ENCODE data around the gene FRS2. TPM values are rescaled to one million over a fixed set of nuclear protein-coding genes. Genes with fewer than 3 reads are reported as not detected.

The FRS2 gene
- total RNA-seq, 2 experiments from 2014 or later: 7.9 TPM

DNA sequence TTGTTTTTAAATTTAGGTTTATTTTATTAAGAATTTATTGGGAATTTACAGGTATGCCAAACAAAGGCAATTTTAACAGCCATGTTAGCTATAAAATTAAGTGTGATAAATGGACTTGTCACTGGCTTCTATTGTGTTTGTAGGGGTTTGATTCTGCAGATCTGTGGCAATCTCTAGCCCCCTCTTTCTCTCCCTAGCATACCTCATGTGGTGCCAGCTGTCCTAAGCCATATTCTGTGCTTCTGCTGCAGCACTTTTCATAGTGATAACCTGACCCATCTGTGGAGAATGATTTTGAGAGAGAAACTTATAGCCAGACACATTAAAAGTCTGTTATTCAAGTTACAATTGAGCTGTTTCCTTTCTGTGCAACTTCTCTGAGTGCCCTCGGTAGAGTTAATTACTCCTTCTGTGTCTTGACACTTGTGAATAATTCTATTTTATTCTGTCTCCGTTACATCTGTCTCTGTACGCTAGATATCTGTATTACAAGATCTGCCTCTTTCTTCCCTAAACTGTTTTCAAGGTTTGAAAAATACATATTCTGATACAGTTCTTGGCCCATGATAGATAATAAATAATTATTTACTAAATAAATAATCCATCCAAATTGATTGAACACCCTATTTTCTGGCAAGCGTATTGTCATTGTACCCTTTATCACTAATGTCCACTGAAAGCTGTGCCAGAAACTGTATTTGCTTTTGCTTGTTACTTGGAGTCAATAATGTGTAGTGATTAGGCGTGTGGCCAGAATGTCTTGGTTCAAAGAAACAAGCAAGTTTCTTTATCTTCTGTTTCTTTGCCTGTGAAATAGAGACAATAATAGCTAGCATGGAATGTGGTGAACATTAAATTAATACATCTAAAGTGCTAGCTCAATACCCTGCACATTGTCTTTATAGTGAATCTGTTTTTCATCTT lies 40.0 kb downstream of the FRS2 start:
- Mint-ChIP-seq H3K27me3 (ENCODE audit: low read depth) (no peaks in the 10 kb centered on the region), H3K4me3 (no peak overlapping the region), H3K9me3 (no peaks in the 10 kb centered on the region), H3K27ac (no peak overlapping the region), H3K4me1 (ENCODE audit: low read depth) (peaks cover 60% of the 10 kb centered on the region), H3K36me3 (ENCODE audit: low read depth) (peaks cover 1% of the 10 kb centered on the region)
- intact Hi-C loops (cut with micrococcal nuclease): no loop called here
- CTCF ChIA-PET: interaction anchor here (0.5 kb wide), 1 partner anchor 220 kb away, joined by 3 read pairs; no protein-coding TSS in a partner anchor
- DNase-seq: no peak

DNA sequence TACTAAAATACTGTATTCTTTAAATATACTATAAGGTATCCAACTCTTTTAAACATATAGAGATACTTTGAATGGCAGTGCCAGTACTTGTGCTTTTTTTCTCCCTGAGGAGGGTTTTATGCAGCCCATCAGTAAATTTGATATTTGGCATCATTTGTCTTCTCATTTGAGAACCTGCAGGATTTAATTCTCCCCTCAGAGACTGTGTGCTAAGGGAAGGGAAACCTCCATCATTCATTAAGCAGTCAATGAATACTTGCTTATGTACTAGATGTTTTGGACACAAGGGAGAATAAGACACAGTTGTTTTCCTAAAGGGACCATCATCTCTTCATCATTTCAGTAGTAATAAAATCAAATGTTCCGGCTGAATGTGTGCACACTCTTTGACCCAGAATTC lies 40.8 kb downstream of the FRS2 start:
- Mint-ChIP-seq H3K27ac (no peak overlapping the region), H3K9me3 (no peaks in the 10 kb centered on the region), H3K4me3 (no peak overlapping the region), H3K27me3 (ENCODE audit: low read depth) (no peaks in the 10 kb centered on the region), H3K4me1 (ENCODE audit: low read depth) (peaks cover 64% of the 10 kb centered on the region), H3K36me3 (ENCODE audit: low read depth) (peaks cover 1% of the 10 kb centered on the region)
- CTCF ChIA-PET: no interaction called here
- intact Hi-C loops (cut with micrococcal nuclease): no loop called here
- no peak for DNase-seq

DNA sequence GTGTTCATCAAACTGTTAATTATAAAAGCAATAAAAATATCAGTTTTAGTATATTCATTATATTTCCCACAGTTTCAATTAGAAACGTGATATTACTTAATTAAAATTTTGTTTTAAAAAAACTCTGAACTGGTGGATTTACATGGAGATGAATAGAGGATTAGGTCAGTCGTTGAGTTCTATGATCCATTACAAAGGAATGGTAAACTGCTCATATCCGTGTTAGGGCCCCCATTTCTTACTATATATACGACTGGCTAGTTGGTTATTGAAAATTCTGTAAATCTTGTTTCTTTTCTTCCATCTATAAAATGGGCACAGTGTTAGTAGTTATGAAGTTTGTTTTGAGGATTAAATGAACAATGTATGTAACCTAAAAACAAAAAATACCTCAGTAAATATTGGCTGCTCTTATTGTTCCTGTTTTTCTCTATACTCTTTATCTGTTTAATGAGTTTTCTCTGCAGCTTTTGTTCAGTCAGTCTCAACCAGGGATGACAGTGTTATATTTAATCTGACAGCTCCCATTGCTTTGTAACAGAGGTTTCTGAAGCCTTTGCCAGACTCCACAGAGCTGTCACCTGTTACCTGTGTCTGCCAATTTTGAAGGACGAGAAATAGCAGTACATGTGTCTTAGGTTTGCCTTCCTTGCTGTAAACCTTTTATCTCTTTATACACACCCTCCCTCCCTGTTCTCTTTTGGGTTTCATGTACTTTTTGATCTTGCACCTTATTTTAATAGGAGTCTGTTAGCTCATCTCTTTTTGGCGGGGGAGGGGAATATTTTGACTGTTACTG lies 41.5 kb downstream of the FRS2 start:
- no peaks in the 10 kb centered on the region for H3K27me3 Mint-ChIP-seq (ENCODE audit: low read depth)
- peaks cover 2% of the 10 kb centered on the region for H3K36me3 Mint-ChIP-seq (ENCODE audit: low read depth)
- H3K4me1 Mint-ChIP-seq (ENCODE audit: low read depth): peaks cover 62% of the 10 kb centered on the region
- intact Hi-C loops (cut with micrococcal nuclease): no loop called here
- no peak overlapping the region for H3K4me3 Mint-ChIP-seq
- H3K27ac Mint-ChIP-seq: no peak overlapping the region
- DNase-seq: no peak
- no peaks in the 10 kb centered on the region for H3K9me3 Mint-ChIP-seq
- CTCF ChIA-PET: interaction anchor here (0.7 kb wide), 1 partner anchor 14 kb away, joined by 3 read pairs; no protein-coding TSS in a partner anchor

DNA sequence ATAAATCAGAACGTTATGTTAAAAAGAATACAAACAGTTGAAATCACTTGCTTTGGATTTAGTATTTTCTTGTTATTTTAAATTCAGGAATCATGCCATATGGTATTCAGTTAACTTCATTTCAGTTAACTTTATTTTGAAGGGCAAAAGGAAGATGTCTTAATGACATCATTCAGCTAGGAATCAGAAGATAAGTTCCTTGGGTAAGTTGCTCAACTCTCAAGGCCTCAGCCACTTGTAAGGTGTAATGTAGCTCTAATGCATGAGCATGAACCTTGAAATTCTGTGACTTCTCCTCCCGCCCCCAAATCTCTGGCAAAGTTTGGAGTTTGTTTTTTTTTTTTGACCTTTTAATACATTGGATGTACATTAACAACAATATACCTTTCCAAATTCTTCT lies 42.6 kb downstream of the FRS2 start:
- Mint-ChIP-seq H3K4me1 (ENCODE audit: low read depth) (peaks cover 62% of the 10 kb centered on the region), H3K4me3 (no peak overlapping the region), H3K9me3 (no peaks in the 10 kb centered on the region), H3K36me3 (ENCODE audit: low read depth) (peaks cover 2% of the 10 kb centered on the region), H3K27ac (no peak overlapping the region), H3K27me3 (ENCODE audit: low read depth) (no peaks in the 10 kb centered on the region)
- no peak for DNase-seq
- intact Hi-C loops (cut with micrococcal nuclease): no loop called here
- CTCF ChIA-PET: interaction anchor here (0.5 to 2.4 kb wide), 3 partner anchors 33 to 286 kb away, joined by 3 to 9 read pairs (median 5); no protein-coding TSS in a partner anchor

DNA sequence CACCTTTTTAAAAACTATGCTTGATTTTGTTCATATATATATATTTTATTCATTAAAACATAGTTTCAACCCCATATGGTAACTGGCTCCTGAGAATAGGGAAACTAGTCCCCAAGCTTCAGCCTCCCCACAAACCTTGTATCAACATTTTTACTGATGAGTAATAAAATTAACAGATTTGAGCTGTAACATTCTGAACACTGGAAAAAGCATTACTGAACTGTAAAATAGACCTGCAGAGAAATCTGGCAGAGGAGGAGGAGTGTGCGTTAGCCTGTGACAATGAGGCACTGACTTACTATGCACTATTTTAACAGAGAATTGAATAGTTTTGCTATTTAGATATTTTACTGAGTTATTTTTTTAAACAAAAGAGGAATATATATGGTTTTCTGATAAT lies 43.1 kb downstream of the FRS2 start:
- CTCF ChIA-PET: interaction anchor here (0.9 to 2.4 kb wide), 3 partner anchors 17 to 58 kb away, joined by 3 to 9 read pairs (median 5); no protein-coding TSS in a partner anchor
- Mint-ChIP-seq H3K36me3 (ENCODE audit: low read depth) (peaks cover 1% of the 10 kb centered on the region), H3K4me3 (no peak overlapping the region), H3K27me3 (ENCODE audit: low read depth) (no peaks in the 10 kb centered on the region), H3K27ac (no peak overlapping the region), H3K4me1 (ENCODE audit: low read depth) (peaks cover 60% of the 10 kb centered on the region), H3K9me3 (no peaks in the 10 kb centered on the region)
- DNase-seq: no peak
- intact Hi-C loops (cut with micrococcal nuclease): no loop called here

DNA sequence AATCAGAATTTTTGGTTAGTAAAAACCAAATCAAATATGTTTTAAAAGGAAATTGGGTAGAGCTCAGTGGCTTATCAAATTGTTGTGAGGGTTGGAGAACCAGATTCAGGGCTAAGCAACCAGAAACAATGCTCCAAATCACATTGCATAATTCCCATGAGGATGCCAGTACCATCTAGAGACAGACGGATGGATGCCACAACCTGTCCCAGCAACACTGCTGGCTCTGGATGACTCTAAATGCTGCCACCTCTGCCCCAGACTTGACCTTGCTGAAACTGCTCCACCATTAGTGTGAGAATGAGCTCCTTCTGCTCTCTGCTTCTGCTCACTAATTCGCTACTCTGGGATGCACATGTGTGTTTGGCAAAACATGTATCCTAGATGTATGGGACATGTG lies 43.9 kb downstream of the FRS2 start:
- intact Hi-C loops (cut with micrococcal nuclease): no loop called here
- Mint-ChIP-seq H3K36me3 (ENCODE audit: low read depth) (peaks cover 1% of the 10 kb centered on the region), H3K9me3 (no peaks in the 10 kb centered on the region), H3K4me1 (ENCODE audit: low read depth) (peaks cover 55% of the 10 kb centered on the region), H3K27me3 (ENCODE audit: low read depth) (no peaks in the 10 kb centered on the region), H3K4me3 (no peak overlapping the region), H3K27ac (no peak overlapping the region)
- CTCF ChIA-PET: interaction anchor here (0.9 to 2.4 kb wide), 3 partner anchors 18 to 57 kb away, joined by 3 to 9 read pairs (median 5); no protein-coding TSS in a partner anchor
- DNase-seq: no peak

DNA sequence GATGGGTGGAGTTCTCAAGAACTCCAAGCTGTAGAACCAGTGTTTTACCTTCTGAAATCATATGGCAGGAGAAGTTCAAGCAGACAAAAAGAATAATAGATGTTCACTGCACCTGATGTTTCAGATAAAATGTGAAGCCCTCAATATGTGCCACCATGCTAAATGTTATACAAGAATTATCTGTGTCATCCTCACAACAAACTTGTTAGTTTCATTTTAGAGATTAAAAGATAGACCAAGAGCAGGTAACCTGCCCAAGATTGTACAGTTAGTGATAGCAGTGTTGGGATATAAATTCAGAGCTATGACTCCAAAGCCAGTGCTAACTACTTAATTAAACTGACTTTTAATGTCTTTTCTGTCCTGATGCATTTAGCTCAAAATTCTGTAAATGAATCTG lies 44.7 kb downstream of the FRS2 start:
- DNase-seq: no peak
- Mint-ChIP-seq H3K27ac (no peak overlapping the region), H3K4me3 (no peak overlapping the region), H3K4me1 (ENCODE audit: low read depth) (peaks cover 53% of the 10 kb centered on the region), H3K36me3 (ENCODE audit: low read depth) (peaks cover 7% of the 10 kb centered on the region), H3K9me3 (no peaks in the 10 kb centered on the region), H3K27me3 (ENCODE audit: low read depth) (no peaks in the 10 kb centered on the region)
- intact Hi-C loops (cut with micrococcal nuclease): no loop called here
- CTCF ChIA-PET: interaction anchor here (0.6 to 2.4 kb wide), 2 partner anchors 56 to 194 kb away, joined by 3 to 9 read pairs; no protein-coding TSS in a partner anchor

DNA sequence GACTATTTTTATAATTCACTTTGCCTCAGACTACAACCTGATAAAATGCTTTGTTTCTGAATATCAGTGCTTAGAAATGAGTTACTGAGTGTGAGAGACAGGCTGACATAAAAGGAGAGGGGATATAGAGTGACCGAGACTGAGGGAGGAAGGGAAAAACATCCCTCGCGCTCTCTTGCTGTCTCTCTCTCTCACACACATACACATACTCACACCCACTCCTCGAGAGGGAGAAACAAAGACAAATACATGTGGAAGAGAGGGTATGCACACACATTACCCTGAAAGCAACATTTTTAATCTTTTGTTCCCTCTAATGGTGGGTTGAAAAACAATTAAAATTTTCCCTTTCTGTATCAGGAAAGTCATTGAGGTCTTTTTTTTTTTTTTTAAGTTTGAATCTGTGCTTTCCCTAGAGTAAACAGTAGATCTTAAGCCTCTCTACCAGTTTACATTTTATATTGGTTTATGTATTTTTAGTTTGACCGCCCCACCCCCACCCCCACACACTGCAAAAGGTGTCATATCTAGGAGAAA lies 45.3 kb downstream of the FRS2 start:
- peaks cover 49% of the 10 kb centered on the region for H3K4me1 Mint-ChIP-seq (ENCODE audit: low read depth)
- no peak for DNase-seq
- peaks cover 7% of the 10 kb centered on the region for H3K36me3 Mint-ChIP-seq (ENCODE audit: low read depth)
- intact Hi-C loops (cut with micrococcal nuclease): no loop called here
- H3K9me3 Mint-ChIP-seq: peaks cover 1% of the 10 kb centered on the region
- no peak overlapping the region for H3K27ac Mint-ChIP-seq
- H3K27me3 Mint-ChIP-seq (ENCODE audit: low read depth): no peaks in the 10 kb centered on the region
- H3K4me3 Mint-ChIP-seq: no peak overlapping the region
- CTCF ChIA-PET: interaction anchor here (0.6 kb wide), 1 partner anchor 195 kb away, joined by 3 read pairs; no protein-coding TSS in a partner anchor

DNA sequence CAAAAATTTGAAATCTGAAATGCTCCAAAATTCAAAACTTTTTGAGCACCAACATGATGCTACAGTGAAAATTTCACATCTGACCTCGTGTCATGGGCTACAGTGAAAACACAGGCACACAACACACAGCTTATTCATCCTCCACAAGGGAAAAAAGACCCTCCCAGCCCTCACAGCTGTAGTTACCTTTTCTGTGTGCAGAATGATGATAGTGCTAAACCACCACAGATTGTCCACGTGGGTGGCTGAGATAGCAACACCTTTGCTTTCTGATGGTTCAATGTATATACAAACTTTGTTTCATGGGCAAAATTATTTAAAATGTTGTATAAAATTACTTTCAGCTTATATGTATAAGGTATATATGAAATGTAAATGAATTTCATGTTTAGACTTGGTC lies 46.8 kb downstream of the FRS2 start:
- Mint-ChIP-seq H3K4me3 (no peak overlapping the region), H3K27ac (no peak overlapping the region), H3K9me3 (peaks cover 11% of the 10 kb centered on the region), H3K27me3 (ENCODE audit: low read depth) (no peaks in the 10 kb centered on the region), H3K36me3 (ENCODE audit: low read depth) (peaks cover 11% of the 10 kb centered on the region), H3K4me1 (ENCODE audit: low read depth) (peaks cover 40% of the 10 kb centered on the region)
- intact Hi-C loops (cut with micrococcal nuclease): no loop called here
- DNase-seq: no peak
- CTCF ChIA-PET: no interaction called here

DNA sequence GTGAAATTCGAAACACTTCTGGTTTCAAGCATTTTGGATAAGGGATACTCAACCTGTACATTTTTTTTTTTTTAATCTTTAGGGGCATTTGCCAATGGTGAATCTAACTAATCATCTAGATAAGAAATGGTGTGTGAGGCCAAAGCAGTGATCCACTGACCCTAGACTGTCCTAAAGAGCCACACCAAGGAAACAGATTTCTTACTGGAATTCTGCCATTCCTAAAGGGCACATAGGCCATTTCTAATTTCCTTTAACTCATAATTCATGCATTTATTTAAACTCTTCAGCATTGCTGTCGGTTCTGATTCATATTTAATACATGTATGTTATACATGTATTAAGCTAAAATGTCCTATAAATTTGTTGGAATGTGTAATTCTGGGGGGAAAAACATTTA lies 47.2 kb downstream of the FRS2 start:
- Mint-ChIP-seq H3K36me3 (ENCODE audit: low read depth) (peaks cover 16% of the 10 kb centered on the region), H3K4me1 (ENCODE audit: low read depth) (peaks cover 36% of the 10 kb centered on the region), H3K27ac (no peak overlapping the region), H3K4me3 (no peak overlapping the region), H3K9me3 (peaks cover 16% of the 10 kb centered on the region), H3K27me3 (ENCODE audit: low read depth) (no peaks in the 10 kb centered on the region)
- CTCF ChIA-PET: no interaction called here
- intact Hi-C loops (cut with micrococcal nuclease): no loop called here
- no peak for DNase-seq

DNA sequence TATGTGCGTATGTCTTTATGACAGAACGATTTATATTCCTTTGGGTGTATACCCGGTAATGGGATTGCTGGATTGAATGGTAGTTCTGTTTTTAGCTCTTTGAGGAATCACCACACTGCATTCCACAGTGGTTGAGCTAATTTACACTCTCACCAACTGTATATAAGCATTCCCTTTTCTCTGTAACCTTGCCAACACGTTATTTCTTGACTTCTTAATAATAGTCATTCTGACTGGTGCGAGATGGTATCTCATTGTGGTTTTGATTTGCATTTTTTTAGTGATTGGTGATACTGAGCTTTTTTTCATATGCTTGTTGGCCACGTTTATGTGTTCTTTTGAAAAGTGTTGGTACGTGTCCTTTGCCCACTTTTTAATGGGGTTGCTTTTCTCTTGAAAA lies 49.7 kb downstream of the FRS2 start:
- no peak for DNase-seq
- no peak overlapping the region for H3K27ac Mint-ChIP-seq
- peaks cover 24% of the 10 kb centered on the region for H3K4me1 Mint-ChIP-seq (ENCODE audit: low read depth)
- CTCF ChIA-PET: interaction anchor here (0.6 kb wide), 1 partner anchor 229 kb away, joined by 3 read pairs; no protein-coding TSS in a partner anchor
- intact Hi-C loops (cut with micrococcal nuclease): no loop called here
- H3K36me3 Mint-ChIP-seq (ENCODE audit: low read depth): peaks cover 25% of the 10 kb centered on the region
- no peaks in the 10 kb centered on the region for H3K27me3 Mint-ChIP-seq (ENCODE audit: low read depth)
- H3K4me3 Mint-ChIP-seq: no peak overlapping the region
- H3K9me3 Mint-ChIP-seq: peaks cover 27% of the 10 kb centered on the region
